CD8-positive, alpha-beta memory T cell (primary cell): ENCODE data around the gene TMEM19. TPM values are rescaled to one million over a fixed set of nuclear protein-coding genes. Genes with fewer than 3 reads are reported as not detected.
A peak's percentile ranks its signal among the peaks of the same experiment; 100 is the strongest.

ENCODE experiments used
- CTCF ChIA-PET: fragments of 350-600 bp; sonication (Branson Sonifier 250); formaldehyde crosslinking; loops from one replicate; lab custom pipeline; 2021; ENCODE audit warnings: antibody characterized with exemption; lab: Charles Lee
- POLR2A ChIA-PET: fragments of 350-600 bp; sonication (Branson Sonifier 250); formaldehyde crosslinking; loops from one replicate; lab custom pipeline; 2021; ENCODE audit warnings: antibody characterized with exemption; lab: Charles Lee
- DNase-seq, 5 donors: peaks; one replicate each; pipeline versions ENCODE4 v3.0.0 to v3.0.0-alpha.2; 2020 to 2022; ENCODE audit warnings: mixed read lengths in 1 of 5
- H3K27ac ChIP-seq: one replicate; pipeline ENCODE4 v1.7.0; 2013; ENCODE audit warnings: low read depth, mild to moderate bottlenecking, low read length, moderate library complexity
- H3K27me3 ChIP-seq: 2 replicates; pipeline ENCODE4 v1.7.0; 2013; ENCODE audit warnings: low read length, mild to moderate bottlenecking; ENCODE audit not compliant: insufficient read depth, poor library complexity, severe bottlenecking
- H3K36me3 ChIP-seq: 2 replicates; pipeline ENCODE4 v1.7.0; 2013; ENCODE audit warnings: mild to moderate bottlenecking, low read length, moderate library complexity; ENCODE audit not compliant: insufficient read depth
- H3K4me1 ChIP-seq: 2 replicates; pipeline ENCODE4 v1.7.0; 2013; ENCODE audit warnings: mild to moderate bottlenecking, low read length, moderate library complexity; ENCODE audit not compliant: insufficient read depth
- H3K4me3 ChIP-seq: 2 replicates; pipeline ENCODE4 v1.7.0; 2013; ENCODE audit warnings: mild to moderate bottlenecking, low read length
- H3K9me3 ChIP-seq: 2 replicates; pipeline ENCODE4 v1.7.0; 2013; ENCODE audit warnings: mild to moderate bottlenecking, low read length
- H3K27ac Mint-ChIP-seq, 8 donors: one replicate each; pipeline ENCODE4 v1.8.0; 2020 to 2021; ENCODE audit warnings: mixed read lengths in 8 of 8, mild to moderate bottlenecking in 6 of 8, inconsistent platforms in 3 of 8, moderate library complexity in 3 of 8
- H3K27me3 Mint-ChIP-seq, 2 donors: one replicate each; pipeline ENCODE4 v1.8.0; 2020 to 2021; ENCODE audit warnings: mixed read lengths in 2 of 2, mild to moderate bottlenecking in 1 of 2, moderate library complexity in 1 of 2
- H3K36me3 Mint-ChIP-seq, 3 donors: one replicate each; pipeline ENCODE4 v1.8.0; 2020 to 2021; ENCODE audit warnings: mixed read lengths in 3 of 3, inconsistent platforms in 1 of 3, mild to moderate bottlenecking in 1 of 3
- H3K4me1 Mint-ChIP-seq, 3 donors: one replicate each; pipeline ENCODE4 v1.8.0; 2020 to 2021; ENCODE audit warnings: mixed read lengths in 3 of 3, inconsistent platforms in 1 of 3, mild to moderate bottlenecking in 1 of 3
- H3K4me3 Mint-ChIP-seq, 7 donors: one replicate each; pipeline ENCODE4 v1.8.0; 2020 to 2021; ENCODE audit warnings: mixed read lengths in 7 of 7, mild to moderate bottlenecking in 6 of 7, moderate library complexity in 4 of 7, inconsistent platforms in 2 of 7
- H3K9me3 Mint-ChIP-seq, 5 donors: one replicate each; pipeline ENCODE4 v1.8.0; 2020 to 2022; ENCODE audit warnings: mixed read lengths in 5 of 5, mild to moderate bottlenecking in 3 of 5, moderate library complexity in 2 of 5, inconsistent platforms in 1 of 5
- polyA plus RNA-seq: library from polyadenylated mRNA; unstranded; fragments of 300-500 nt; fragmentation: Illumina TruSeq; gene quantifications from one replicate; pipeline ENCODE4 v1.2.3, GENCODE V29; 2021
- total RNA-seq, 2 experiments: library from RNA; stranded (reverse); gene quantifications; one replicate each; pipeline ENCODE4 v1.2.3, GENCODE V29; 2021

Gene TMEM19
- total RNA-seq: 10 to 100 TPM; 18.6 to 21.4 TPM
- polyA plus RNA-seq: 33.6 TPM

DNA sequence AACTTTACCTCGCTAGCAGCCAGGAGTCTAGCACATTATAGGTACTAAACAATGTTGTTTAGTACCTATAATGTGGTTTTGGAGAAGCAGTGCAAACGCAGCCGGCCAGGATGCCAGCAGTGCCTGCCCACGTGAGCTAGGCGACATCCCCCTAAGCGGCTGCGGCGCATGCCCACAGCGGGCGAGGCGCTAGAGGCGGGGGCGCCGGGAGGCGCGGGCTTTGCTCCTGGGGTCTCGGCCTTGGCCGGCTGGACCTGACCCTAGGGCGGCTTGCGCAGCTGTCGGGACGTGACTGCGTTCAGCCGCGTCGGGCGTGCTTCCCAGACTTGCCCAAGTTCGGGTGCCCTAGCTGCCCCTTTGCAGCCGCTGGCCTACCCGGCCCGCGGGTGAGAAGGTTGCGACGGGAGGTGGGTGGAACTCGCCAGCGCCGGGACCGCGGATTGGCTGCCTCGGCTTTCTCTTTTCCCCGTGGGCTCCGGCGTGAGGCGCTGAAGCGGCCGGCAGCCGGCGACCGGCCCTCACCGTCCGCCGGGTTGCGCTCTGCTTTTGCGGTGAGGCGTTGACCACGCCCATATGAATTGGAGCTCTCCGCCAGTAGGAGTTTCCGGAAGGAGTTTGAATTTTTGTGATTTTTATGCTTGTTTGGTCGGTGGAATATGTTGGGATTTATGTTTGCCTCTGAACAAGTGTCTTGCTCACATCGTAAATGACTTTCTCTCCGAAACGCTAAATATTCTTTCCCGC lies at the start of gene TMEM19:
TSS of gene TMEM19 (plus strand) at position 169 of the 744 bp plus-strand sequence. CDS start 599 bp downstream, outside the sequence.
- Histone ChIP-seq H3K4me1 (peaks cover 24% of the 10 kb centered on the region), H3K4me3 (peak within 1 kb of the TSS; percentile 87), H3K36me3 (no peaks in the 10 kb centered on the region), H3K27me3 (no peaks in the 10 kb centered on the region), H3K27ac (peak within 1 kb of the TSS; percentile 77), H3K9me3 (no peaks in the 10 kb centered on the region)
- POLR2A ChIA-PET: interaction anchor here (0.5 to 5.0 kb wide), 11 partner anchors 8 to 160 kb away, joined by 3 to 74 read pairs (median 5); partner anchors contain the start of genes RAB21, TBC1D15, THAP2 and ZFC3H1
- Mint-ChIP-seq H3K27me3 (peaks cover 0 to 2% of the 10 kb centered on the region in 2 donors), H3K9me3 (no peaks in the 10 kb centered on the region), H3K36me3 (peaks cover 0 to 9% (median 0%) of the 10 kb centered on the region in 3 donors), H3K4me1 (peaks cover 20 to 48% (median 37%) of the 10 kb centered on the region in 3 donors), H3K27ac (peak within 1 kb of the TSS; percentile 58 to 97 (median 94)), H3K4me3 (peak within 1 kb of the TSS; percentile 90 to 96 (median 93))
- DNase-seq: peak; percentile 74 to 90 (median 85)
- CTCF ChIA-PET: interaction anchor here (1.0 to 3.8 kb wide), 10 partner anchors 9 to 152 kb away, joined by 3 to 34 read pairs (median 5); partner anchors contain the start of genes THAP2 and ZFC3H1

DNA sequence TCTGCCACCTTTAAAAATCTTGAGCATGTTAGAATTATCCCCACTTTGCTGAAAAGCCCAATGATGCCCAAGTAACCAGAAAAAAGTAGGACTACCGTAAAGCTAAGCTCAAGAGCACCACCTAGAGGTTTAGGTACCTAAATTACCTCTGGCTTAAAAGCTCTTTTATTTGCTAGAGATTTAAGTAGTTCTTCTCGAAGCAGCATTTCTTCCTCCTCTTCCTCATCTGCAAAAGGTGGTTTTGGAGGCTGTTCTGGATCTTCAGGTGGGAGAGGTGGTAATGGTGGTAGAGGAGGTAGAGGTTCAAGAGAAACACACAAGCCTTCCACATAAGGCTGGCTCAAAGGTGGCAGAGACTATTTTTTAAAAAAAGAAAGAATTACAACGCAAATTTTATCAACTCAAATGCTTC lies 49.2 kb upstream of the TMEM19 start:
- H3K36me3 Mint-ChIP-seq: peaks cover 5 to 88% (median 33%) of the 10 kb centered on the region in 3 donors
- H3K9me3 ChIP-seq: no peaks in the 10 kb centered on the region
- H3K4me1 Mint-ChIP-seq: peaks cover 9 to 24% (median 21%) of the 10 kb centered on the region in 3 donors
- peaks cover 55% of the 10 kb centered on the region for H3K36me3 ChIP-seq
- H3K9me3 Mint-ChIP-seq: no peaks in the 10 kb centered on the region
- ChIA-PET POLR2A (no interaction called here), CTCF (interaction anchor here (0.6 to 1.6 kb wide), 14 partner anchors 9 to 1094 kb away, joined by 3 to 17 read pairs (median 4); partner anchors contain the start of gene THAP2)
- no peaks in the 10 kb centered on the region for H3K27me3 Mint-ChIP-seq
- H3K4me3 Mint-ChIP-seq: no peak overlapping the region
- H3K27me3 ChIP-seq: no peaks in the 10 kb centered on the region
- no peak overlapping the region for H3K27ac ChIP-seq
- no peaks in the 10 kb centered on the region for H3K4me1 ChIP-seq
- peak overlapping the region; percentile 23 to 95 (median 77) for H3K27ac Mint-ChIP-seq
- H3K4me3 ChIP-seq: no peak overlapping the region
- DNase-seq: peak in 2 of 5 donors; percentile 33 to 47

DNA sequence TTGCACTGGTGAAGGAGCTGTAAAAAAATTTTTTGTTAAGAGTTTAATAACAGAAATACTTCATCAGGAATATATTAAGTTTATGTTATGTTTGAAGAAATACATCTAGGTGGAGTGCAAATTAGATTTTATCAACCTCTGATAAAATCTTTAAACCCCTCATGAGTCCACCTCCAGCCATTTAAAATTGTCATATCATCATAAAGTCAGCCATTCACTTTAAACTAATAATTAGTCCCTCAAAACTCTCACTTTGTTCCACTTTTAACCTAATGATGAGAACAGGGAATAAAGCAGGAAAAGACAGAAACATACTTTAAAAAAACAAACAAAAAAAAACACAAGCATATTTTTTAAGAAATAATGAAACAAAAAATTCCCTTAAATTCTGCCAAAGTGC lies 47.4 kb upstream of the TMEM19 start:
- Histone ChIP-seq H3K9me3 (no peaks in the 10 kb centered on the region), H3K4me3 (no peak overlapping the region), H3K36me3 (peaks cover 51% of the 10 kb centered on the region), H3K27me3 (no peaks in the 10 kb centered on the region), H3K4me1 (no peaks in the 10 kb centered on the region), H3K27ac (no peak overlapping the region)
- Mint-ChIP-seq H3K4me1 (peaks cover 13 to 33% (median 31%) of the 10 kb centered on the region in 3 donors), H3K36me3 (peaks cover 5 to 85% (median 24%) of the 10 kb centered on the region in 3 donors), H3K9me3 (no peaks in the 10 kb centered on the region), H3K4me3 (no peak overlapping the region), H3K27ac (peak overlapping the region in 4 of 8 donors; percentile 11 to 79 (median 42)), H3K27me3 (no peaks in the 10 kb centered on the region)
- no peak for DNase-seq
- ChIA-PET POLR2A (no interaction called here), CTCF (no interaction called here)

DNA sequence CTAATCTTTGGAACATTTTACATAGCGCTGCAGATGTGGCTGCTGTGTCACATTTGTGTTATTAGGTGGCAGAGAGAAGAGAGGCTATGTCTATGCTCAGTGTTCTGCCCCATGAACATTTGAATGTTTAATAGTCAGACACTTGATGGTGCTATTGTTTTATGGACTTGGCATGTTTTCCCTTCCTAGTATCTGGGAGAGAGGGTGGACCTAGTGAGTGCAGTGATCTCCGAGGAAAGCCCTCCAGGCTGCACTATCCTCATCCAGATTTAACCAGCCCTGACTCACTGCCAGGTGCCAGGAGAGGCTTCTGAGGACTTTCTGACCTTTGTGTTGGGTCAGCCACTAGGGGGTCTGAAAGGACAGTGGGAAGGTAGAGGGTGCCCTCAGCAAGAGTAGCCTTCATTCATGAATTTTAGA lies 46.5 kb upstream of the TMEM19 start:
- ChIA-PET CTCF (interaction anchor here (1.3 kb wide), 1 partner anchor 108 kb away, joined by 4 read pairs; no protein-coding TSS in a partner anchor), POLR2A (no interaction called here)
- no peak for DNase-seq
- H3K27ac ChIP-seq: no peak overlapping the region
- Mint-ChIP-seq H3K36me3 (peaks cover 10 to 85% (median 27%) of the 10 kb centered on the region in 3 donors), H3K9me3 (no peaks in the 10 kb centered on the region), H3K27me3 (no peaks in the 10 kb centered on the region), H3K4me1 (peaks cover 13 to 40% (median 35%) of the 10 kb centered on the region in 3 donors), H3K27ac (peak overlapping the region in 7 of 8 donors; percentile 4 to 84 (median 38)), H3K4me3 (no peak overlapping the region)
- H3K36me3 ChIP-seq: peaks cover 50% of the 10 kb centered on the region
- no peaks in the 10 kb centered on the region for H3K9me3 ChIP-seq
- H3K4me3 ChIP-seq: no peak overlapping the region
- H3K4me1 ChIP-seq: no peaks in the 10 kb centered on the region
- H3K27me3 ChIP-seq: no peaks in the 10 kb centered on the region

DNA sequence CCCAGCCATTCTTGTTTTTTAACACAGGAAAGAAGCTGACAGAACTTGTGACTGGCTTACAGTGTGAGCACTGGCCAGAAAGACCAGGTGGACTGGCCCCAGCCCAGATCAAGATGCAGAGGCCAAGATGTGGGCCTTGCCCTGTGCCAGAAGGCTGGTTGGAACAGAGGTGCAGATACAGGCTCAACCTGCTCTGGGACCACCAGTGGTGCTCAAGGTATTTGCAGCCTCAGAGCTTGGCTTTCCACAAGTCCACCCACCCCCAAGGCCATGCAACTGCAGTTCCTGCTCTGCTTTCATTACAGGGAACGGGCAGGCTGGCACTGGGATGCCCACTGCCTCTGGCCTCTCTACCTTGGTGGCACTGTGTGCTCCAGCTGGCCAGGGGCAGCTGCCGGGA lies 45.6 kb upstream of the TMEM19 start:
- Mint-ChIP-seq H3K4me3 (no peak overlapping the region), H3K27me3 (no peaks in the 10 kb centered on the region), H3K36me3 (peaks cover 10 to 84% (median 22%) of the 10 kb centered on the region in 3 donors), H3K27ac (peak overlapping the region in 1 of 8 donors; percentile 14), H3K9me3 (no peaks in the 10 kb centered on the region), H3K4me1 (peaks cover 16 to 43% (median 38%) of the 10 kb centered on the region in 3 donors)
- ChIA-PET POLR2A (no interaction called here), CTCF (interaction anchor here (1.3 kb wide), 1 partner anchor 107 kb away, joined by 4 read pairs; no protein-coding TSS in a partner anchor)
- H3K9me3 ChIP-seq: no peaks in the 10 kb centered on the region
- no peak overlapping the region for H3K4me3 ChIP-seq
- no peaks in the 10 kb centered on the region for H3K4me1 ChIP-seq
- DNase-seq: no peak
- H3K36me3 ChIP-seq: peaks cover 41% of the 10 kb centered on the region
- H3K27me3 ChIP-seq: no peaks in the 10 kb centered on the region
- H3K27ac ChIP-seq: no peak overlapping the region

DNA sequence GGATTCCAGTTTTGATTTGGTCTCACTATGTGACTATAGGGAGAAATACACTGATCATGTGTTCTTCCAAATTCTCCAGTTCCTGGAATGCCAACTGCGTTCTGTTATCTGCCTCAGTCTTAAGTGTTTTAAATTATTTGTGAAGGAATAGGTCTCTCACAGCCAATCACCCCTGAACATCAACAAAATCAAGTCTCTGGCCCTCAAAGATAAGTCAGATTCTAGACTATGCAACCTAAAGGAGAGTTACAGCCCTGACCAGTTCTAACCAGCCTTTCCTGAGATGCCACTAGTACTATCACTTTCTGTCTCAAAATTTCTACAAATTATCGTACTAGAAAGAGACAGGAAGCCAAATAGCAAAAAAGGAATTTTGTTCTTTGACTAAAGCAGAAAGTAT lies 44.5 kb upstream of the TMEM19 start:
- Mint-ChIP-seq H3K9me3 (no peaks in the 10 kb centered on the region), H3K4me1 (peaks cover 19 to 48% (median 42%) of the 10 kb centered on the region in 3 donors), H3K4me3 (no peak overlapping the region), H3K27ac (peak overlapping the region in 6 of 8 donors; percentile 3 to 66 (median 37)), H3K27me3 (no peaks in the 10 kb centered on the region), H3K36me3 (peaks cover 9 to 78% (median 22%) of the 10 kb centered on the region in 3 donors)
- no peak overlapping the region for H3K27ac ChIP-seq
- no peak for DNase-seq
- CTCF ChIA-PET: no interaction called here
- H3K4me1 ChIP-seq: no peaks in the 10 kb centered on the region
- H3K4me3 ChIP-seq: no peak overlapping the region
- POLR2A ChIA-PET: no interaction called here
- H3K9me3 ChIP-seq: no peaks in the 10 kb centered on the region
- H3K36me3 ChIP-seq: peaks cover 33% of the 10 kb centered on the region
- H3K27me3 ChIP-seq: no peaks in the 10 kb centered on the region

DNA sequence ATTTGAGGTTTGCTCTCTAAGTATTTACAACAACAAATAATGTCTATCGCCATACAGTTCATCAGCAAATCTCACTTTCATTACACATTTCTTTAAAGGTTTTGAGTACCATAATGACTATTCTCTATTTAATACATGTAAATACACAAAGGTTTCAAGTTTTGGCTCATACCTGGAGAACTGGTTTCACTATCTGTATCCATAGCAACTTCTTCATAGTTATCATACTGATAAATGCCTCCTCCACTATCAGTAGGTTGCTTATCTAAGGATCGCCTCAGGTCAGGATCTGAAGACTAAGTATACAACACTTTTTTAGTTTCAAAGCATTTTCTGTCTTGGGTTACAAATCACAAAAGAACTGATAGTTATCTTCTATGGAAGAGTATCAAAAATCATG lies 43.6 kb upstream of the TMEM19 start:
- ChIA-PET CTCF (interaction anchor here (0.9 kb wide), 1 partner anchor 105 kb away, joined by 3 read pairs; no protein-coding TSS in a partner anchor), POLR2A (no interaction called here)
- H3K27me3 Mint-ChIP-seq: no peaks in the 10 kb centered on the region
- Histone ChIP-seq H3K36me3 (peaks cover 38% of the 10 kb centered on the region), H3K9me3 (no peaks in the 10 kb centered on the region), H3K27me3 (no peaks in the 10 kb centered on the region), H3K27ac (no peak overlapping the region), H3K4me1 (no peaks in the 10 kb centered on the region), H3K4me3 (no peak overlapping the region)
- H3K27ac Mint-ChIP-seq: peak overlapping the region in 5 of 8 donors; percentile 39 to 72 (median 61)
- H3K9me3 Mint-ChIP-seq: no peaks in the 10 kb centered on the region
- peaks cover 5 to 82% (median 20%) of the 10 kb centered on the region in 3 donors for H3K36me3 Mint-ChIP-seq
- no peak for DNase-seq
- peaks cover 14 to 49% (median 45%) of the 10 kb centered on the region in 3 donors for H3K4me1 Mint-ChIP-seq
- no peak overlapping the region for H3K4me3 Mint-ChIP-seq
